ENCODE results near the gene FSIP1.

GRCh38 chr15:39651295-39651694, 131.3 kb downstream of the FSIP1 start:
- TF ChIP-seq ATF1 (CRISPR knock-in tag; IDR thresholded peaks at IDR 0.05): no peak
- no peak for TF ChIP-seq CTCF (IDR thresholded peaks at IDR 0.05)
- TF ChIP-seq CREM (CRISPR knock-in tag; IDR thresholded peaks at IDR 0.05): no peak
- TF ChIP-seq CBFB (CRISPR knock-in tag; IDR thresholded peaks at IDR 0.05; ENCODE audit: low read depth): no peak
- no peak for TF ChIP-seq GRHL2 (CRISPR knock-in tag; IDR thresholded peaks at IDR 0.05; ENCODE audit: insufficient replicate concordance, severe bottlenecking)
